MG63 (cell line): Measurements from ENCODE around the gene HNRNPUL1. TPM values are rescaled to one million over a fixed set of nuclear protein-coding genes. Genes with fewer than 3 reads are reported as not detected.

ENCODE experiments used
- DNase-seq: peaks from one replicate; pipeline ENCODE4 v3.0.0-alpha.2; 2020
- H3K27me3 ChIP-seq: fragments of 250-450 bp; sonication (Bioruptor Pico); 2 replicates; pipeline ENCODE4 v1.5.1; 2020; ENCODE audit warnings: mild to moderate bottlenecking, moderate library complexity
- H3K36me3 ChIP-seq: fragments of 250-450 bp; sonication (Bioruptor Pico); 2 replicates; pipeline ENCODE4 v1.5.1; 2020; ENCODE audit warnings: mild to moderate bottlenecking, moderate library complexity
- H3K4me3 ChIP-seq: fragments of 250-450 bp; sonication (Bioruptor Pico); 2 replicates; pipeline ENCODE4 v1.5.1; 2020; ENCODE audit warnings: mild to moderate bottlenecking, moderate library complexity
- H3K9me3 ChIP-seq: fragments of 250-450 bp; sonication (Bioruptor Pico); 2 replicates; pipeline ENCODE4 v1.5.1; 2020; ENCODE audit warnings: mild to moderate bottlenecking, moderate library complexity
- total RNA-seq: library from RNA; depleted of rRNA; stranded (reverse); fragments of >200 nt; shearing (Covaris generic); gene quantifications from 2 replicates; pipeline ENCODE4 v1.2.3, GENCODE V29; 2014; ENCODE audit warnings: low replicate concordance

The HNRNPUL1 gene
- total RNA-seq, 1 experiment from 2014 or later, result 151 TPM

DNA sequence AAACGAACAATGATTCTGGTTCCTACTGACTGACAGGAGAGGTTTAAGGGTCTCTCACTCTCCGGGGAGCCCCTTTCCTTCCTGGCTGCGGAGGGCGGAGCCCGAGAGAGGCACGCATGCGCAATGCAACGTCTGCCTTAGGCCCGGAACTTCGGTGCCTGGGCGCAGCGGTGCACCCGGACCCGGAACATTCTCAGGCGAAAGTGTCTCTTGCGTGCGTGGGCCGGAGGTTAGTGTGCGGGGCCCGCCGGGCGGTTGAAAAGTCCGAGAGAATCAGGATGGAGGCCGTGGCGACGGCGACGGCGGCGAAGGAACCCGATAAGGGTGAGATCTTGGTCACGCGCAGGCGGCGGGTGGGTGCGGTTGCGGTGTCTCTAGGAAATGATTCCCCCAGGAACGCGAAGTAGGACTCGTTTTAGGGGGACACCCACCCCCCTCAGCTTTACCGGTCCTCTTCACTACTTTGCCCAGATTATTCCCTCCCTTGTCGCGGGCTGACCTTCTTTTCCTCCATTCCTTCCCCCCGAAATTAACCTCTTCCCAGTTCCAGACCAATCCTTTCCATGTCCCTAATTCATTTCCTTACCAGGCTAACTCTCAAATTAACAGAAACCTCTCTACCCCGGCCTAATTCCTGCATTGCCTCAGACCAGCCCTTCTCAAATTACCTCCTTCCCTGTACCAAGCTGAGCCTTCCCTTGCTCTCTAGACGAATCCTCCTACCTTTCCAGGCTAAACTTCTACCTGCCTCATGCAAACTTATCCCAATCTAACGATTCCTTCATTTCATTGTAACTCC lies 46.1 kb downstream of the HNRNPUL1 start, which contains the start of gene CCDC97:
Gene CCDC97 (plus strand): TSS at position 140 of the 799 bp plus-strand sequence. CDS start 139 bp downstream, at position 279.
- peak; percentile 86 for DNase-seq
- peaks cover 66% of the 10 kb centered on the region for H3K36me3 ChIP-seq
- H3K9me3 ChIP-seq, result no peaks in the 10 kb centered on the region

DNA sequence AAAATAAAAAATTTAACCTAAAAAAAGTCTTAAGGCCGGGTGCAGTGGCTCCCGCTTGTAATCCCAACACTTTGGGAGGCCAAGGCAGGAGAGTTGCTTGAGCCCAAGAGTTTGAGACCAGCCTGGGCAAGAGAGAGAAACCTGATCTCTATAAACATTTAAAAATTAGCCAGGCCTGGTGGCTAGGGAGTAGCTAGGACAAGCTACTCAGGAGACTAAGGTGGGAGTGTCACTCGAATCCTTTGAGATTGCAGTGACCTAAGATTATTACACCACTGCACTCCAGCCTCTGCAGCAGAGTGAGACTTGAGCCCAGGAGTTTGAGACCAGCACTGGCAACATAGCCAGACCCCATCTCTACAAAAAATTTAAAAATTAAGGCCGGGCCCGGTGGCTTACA lies 46.9 kb downstream of the HNRNPUL1 start:
- Histone ChIP-seq H3K4me3 (peak overlapping the region; percentile 91), H3K36me3 (peaks cover 65% of the 10 kb centered on the region), H3K27me3 (no peaks in the 10 kb centered on the region), H3K9me3 (no peaks in the 10 kb centered on the region)
- no peak for DNase-seq

More for the DNA sequence above, 46.1 kb downstream of the HNRNPUL1 start, which contains the start of gene CCDC97:
- Histone ChIP-seq H3K4me3 (peak within 1 kb of the TSS; percentile 91), H3K27me3 (no peaks in the 10 kb centered on the region)

DNA sequence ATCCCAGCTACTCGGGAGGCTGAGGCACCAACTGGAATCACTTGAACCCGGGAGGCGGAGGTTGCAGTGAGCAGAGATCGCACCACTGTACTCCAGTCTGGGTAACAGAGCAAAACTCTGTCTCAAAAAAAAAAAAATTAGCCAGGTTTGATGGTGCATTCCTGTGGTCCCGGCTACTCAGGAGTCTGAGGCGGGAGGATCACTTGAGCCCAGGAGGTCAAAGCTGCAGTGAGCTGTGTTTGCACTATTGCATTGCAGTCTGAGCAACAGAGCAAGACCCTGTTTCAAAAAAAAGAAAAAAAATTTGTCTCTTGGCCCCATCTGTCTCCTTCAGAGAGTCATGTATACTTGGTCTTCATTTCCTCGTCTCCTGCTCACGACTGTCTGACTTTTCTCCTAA lies 47.4 kb downstream of the HNRNPUL1 start:
- H3K36me3 ChIP-seq, result peaks cover 65% of the 10 kb centered on the region

DNA sequence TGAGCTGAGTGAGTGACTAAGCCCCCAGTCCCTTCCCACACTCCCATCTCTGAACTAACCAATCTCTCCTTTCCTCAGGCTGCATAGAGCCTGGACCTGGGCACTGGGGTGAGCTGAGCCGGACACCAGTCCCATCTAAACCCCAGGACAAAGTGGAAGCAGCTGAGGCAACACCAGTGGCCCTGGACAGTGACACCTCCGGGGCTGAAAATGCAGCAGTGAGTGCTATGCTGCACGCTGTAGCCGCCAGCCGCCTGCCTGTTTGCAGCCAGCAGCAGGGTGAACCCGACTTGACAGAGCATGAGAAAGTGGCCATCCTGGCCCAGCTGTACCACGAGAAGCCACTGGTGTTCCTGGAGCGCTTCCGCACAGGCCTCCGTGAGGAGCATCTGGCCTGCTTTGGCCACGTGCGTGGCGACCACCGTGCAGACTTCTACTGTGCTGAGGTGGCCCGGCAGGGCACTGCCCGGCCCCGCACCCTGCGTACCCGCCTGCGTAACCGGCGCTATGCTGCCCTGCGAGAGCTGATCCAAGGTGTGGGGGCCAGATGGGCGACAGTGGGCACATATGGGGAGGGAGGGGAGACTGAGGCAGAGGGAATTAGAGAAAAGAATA lies 52.2 kb downstream of the HNRNPUL1 start:
- H3K36me3 ChIP-seq, result peaks cover 86% of the 10 kb centered on the region
- no peaks in the 10 kb centered on the region for H3K9me3 ChIP-seq
- H3K4me3 ChIP-seq, result no peak overlapping the region
- H3K27me3 ChIP-seq, result no peaks in the 10 kb centered on the region
- no peak for DNase-seq

More for the DNA sequence above, 47.4 kb downstream of the HNRNPUL1 start:
- Histone ChIP-seq H3K9me3 (no peaks in the 10 kb centered on the region), H3K27me3 (no peaks in the 10 kb centered on the region), H3K4me3 (peak overlapping the region; percentile 91)
- no peak for DNase-seq

DNA sequence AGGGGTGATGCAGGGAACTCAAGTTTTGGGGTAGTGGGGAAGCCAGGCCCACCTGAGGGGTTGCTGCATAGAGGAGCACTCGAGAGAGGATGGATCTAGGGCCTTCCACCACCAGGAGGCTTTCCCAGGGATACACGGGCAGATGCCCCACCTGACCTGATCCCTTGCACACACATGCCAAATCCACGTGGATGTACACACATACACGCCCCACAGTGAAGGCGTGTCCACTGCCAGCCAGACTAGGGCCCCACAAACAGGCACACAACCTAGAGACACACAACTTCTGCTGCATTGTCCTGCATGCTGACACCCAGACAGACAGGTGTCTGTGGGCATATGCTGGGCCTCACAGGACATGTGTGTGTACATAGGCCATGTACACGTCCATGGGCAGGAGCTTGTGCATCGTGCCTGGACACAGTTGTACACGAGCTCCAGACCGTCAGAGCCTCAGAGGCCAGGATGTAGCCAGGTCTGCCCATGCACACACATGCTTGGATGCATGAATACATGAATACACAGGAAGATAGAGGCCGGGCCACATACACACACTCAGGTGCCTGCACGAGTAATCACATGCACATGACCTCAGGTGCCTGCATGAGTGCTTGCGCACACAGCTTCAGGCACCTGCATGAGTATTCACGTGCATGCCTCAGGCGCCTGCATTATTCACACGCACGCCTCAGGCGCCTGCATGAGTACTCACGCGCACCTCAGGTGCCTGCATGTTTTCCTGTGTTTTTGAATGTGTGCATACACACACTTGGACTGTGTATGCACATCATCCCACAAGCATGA lies 54.7 kb downstream of the HNRNPUL1 start:
- Histone ChIP-seq H3K9me3 (no peaks in the 10 kb centered on the region), H3K27me3 (no peaks in the 10 kb centered on the region), H3K4me3 (no peak overlapping the region), H3K36me3 (peaks cover 87% of the 10 kb centered on the region)
- no peak for DNase-seq

DNA sequence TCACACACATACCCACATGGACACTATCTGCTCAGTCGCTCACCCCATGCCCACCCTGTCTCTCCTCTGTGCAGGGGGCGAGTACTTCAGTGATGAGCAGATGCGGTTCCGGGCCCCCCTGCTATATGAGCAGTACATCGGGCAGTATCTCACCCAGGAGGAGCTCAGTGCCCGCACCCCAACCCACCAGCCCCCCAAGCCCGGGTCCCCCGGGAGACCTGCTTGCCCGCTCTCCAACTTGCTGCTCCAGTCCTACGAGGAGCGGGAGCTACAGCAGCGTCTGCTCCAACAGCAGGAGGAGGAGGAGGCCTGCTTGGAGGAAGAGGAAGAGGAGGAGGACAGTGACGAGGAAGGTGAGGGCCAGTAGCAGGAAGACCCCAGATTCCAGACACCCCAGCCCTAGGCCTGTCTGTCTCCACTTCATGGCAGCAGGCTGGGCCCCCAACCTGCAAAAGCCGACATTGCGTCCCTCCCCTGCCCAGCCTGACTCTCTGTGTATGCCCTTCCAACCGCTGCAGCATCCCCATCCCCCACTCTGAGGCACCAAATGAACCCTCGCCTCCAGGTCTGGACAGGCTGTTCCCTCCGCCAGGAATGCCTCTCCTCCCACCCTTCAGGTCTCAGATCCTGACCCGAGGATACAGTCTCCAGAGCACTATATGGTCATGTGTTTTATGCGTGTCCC lies 55.5 kb downstream of the HNRNPUL1 start:
- peaks cover 87% of the 10 kb centered on the region for H3K36me3 ChIP-seq
- no peaks in the 10 kb centered on the region for H3K9me3 ChIP-seq
- no peaks in the 10 kb centered on the region for H3K27me3 ChIP-seq
- H3K4me3 ChIP-seq, result no peak overlapping the region
- DNase-seq, result no peak

DNA sequence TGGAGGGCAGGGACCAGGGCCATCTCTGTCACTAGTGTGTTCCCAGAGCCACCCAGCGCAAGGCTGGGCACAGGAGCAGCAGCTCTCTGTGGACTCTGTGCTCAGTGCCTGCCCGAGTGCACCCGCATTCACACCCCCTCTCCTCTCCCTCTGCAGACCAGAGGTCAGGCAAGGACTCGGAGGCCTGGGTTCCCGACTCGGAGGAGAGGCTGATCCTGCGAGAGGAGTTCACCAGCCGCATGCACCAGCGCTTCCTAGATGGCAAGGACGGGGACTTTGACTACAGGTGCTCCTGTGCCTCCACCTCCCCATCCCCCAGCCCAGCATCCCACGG lies 56.0 kb downstream of the HNRNPUL1 start:
- no peaks in the 10 kb centered on the region for H3K27me3 ChIP-seq
- peaks cover 86% of the 10 kb centered on the region for H3K36me3 ChIP-seq
- H3K9me3 ChIP-seq, result no peaks in the 10 kb centered on the region
- no peak overlapping the region for H3K4me3 ChIP-seq
- no peak for DNase-seq

DNA sequence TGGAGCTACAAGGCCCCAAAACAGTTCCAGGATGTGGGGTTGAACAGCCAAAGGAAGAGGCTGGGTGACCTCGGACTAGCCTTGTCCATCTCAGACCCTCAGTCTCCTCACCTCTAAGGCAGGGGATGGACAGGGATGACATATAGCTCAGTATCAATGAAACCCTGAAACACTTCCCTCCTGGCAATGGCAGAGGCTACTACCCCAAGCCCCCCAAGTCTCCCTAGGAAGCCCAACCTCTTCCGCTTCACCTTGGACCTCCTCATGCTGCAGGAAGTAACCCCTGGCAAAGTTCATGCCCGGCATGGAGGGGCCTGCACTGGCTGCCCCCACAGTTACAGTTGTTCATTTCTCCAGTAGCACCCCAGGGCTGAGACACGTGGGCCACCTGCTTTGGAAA lies 56.4 kb downstream of the HNRNPUL1 start:
- H3K4me3 ChIP-seq, result no peak overlapping the region
- no peaks in the 10 kb centered on the region for H3K27me3 ChIP-seq
- no peaks in the 10 kb centered on the region for H3K9me3 ChIP-seq
- DNase-seq, result no peak
- peaks cover 85% of the 10 kb centered on the region for H3K36me3 ChIP-seq

DNA sequence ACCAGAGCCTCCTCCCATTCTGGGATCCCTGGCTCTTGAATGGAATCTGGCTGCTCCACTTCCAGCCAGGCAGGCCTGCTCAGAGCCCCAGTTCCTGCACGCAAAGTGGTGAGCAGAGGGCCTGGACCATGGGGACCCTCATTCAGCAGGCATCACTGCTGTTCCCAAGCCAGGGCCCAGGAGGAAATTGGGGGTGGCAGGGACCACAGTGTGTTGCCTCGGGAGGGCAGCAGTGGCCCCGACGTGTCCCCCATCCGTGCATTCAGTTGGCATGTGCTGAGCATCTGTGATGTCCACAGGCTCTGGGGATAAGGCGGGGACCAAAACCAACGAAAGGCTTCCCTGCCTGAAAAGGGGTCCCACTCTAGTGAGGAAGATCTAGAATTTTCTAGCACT lies 57.0 kb downstream of the HNRNPUL1 start:
- Histone ChIP-seq H3K27me3 (no peaks in the 10 kb centered on the region), H3K9me3 (no peaks in the 10 kb centered on the region), H3K4me3 (no peak overlapping the region), H3K36me3 (peaks cover 85% of the 10 kb centered on the region)
- no peak for DNase-seq

DNA sequence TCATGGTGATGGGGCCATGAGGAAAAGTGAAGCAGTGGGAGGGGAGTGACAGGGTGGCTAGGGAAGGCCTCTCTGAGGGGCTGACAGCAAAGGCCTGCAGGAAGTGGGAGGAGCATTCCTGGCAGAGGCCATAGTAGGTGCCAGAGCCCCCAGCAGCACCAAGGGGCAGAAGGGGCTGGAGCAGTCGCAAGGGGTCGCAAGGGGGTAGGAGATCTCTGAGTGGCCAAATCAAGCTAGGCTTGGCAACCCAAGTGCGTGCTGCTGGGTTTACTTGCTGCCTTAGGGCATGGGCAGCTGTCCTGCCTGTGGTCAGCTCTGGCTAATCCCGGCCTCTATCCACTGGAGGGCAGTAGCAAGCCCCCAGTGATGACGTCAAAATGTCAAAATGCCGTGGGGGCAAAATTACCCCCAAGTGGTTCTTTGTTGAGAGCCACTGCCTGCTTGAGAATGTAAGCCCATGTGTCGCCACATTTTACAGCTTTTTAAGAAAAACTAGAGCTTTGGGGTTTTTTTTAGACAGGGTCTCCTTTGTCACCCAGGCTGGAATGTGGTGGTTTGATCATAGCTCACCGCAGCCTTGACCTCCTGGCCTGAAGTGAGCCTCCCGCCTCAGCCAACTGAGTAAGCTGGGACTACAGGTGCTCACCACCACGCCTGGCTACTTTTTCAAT lies 57.6 kb downstream of the HNRNPUL1 start:
- Histone ChIP-seq H3K27me3 (no peaks in the 10 kb centered on the region), H3K4me3 (no peak overlapping the region), H3K36me3 (peaks cover 85% of the 10 kb centered on the region), H3K9me3 (no peaks in the 10 kb centered on the region)
- peak; percentile 63 for DNase-seq

DNA sequence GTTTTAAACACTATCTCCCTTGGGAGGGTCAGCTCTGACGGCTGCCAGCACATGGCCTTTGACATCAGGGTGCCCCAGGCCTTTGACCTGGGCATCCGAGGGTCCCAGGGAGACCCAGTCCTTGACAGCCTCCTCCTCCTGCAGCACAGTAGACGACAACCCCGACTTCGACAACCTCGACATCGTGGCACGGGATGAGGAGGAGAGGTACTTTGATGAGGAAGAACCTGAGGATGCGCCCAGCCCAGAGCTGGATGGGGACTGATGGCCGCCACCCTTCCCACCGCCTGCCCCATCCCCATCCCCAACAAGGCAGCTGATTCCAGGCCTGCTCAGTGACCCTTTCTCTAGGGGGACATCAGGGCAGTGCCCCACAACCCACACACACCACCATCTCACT lies 58.3 kb downstream of the HNRNPUL1 start:
- H3K4me3 ChIP-seq, result no peak overlapping the region

DNA sequence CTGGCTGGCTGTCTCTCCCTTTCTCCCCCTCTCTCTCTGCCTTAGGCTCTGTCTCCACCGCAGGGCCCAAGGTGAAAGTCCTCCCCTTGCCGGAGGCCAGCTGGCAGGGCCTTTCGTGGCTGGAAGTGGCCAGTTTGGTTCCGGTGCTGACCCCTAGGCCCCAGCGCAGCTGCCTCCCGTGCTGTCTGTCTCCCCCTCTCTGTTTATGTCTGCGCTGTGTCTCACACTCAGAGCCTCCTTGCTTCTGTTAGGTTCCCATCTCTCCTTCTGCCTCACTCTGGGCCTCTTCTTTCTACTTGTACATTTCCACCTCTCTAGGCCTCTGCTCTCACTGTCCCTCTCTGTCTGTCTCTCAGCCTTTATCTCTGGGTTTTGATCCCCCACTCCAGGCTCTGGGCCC lies 58.9 kb downstream of the HNRNPUL1 start:
- no peak overlapping the region for H3K4me3 ChIP-seq
- H3K36me3 ChIP-seq, result peaks cover 81% of the 10 kb centered on the region
- no peaks in the 10 kb centered on the region for H3K27me3 ChIP-seq
- H3K9me3 ChIP-seq, result no peaks in the 10 kb centered on the region
- DNase-seq, result peak; percentile 58

More for the DNA sequence above, 58.3 kb downstream of the HNRNPUL1 start:
- no peaks in the 10 kb centered on the region for H3K9me3 ChIP-seq
- peaks cover 80% of the 10 kb centered on the region for H3K36me3 ChIP-seq
- DNase-seq, result no peak
- H3K27me3 ChIP-seq, result no peaks in the 10 kb centered on the region

DNA sequence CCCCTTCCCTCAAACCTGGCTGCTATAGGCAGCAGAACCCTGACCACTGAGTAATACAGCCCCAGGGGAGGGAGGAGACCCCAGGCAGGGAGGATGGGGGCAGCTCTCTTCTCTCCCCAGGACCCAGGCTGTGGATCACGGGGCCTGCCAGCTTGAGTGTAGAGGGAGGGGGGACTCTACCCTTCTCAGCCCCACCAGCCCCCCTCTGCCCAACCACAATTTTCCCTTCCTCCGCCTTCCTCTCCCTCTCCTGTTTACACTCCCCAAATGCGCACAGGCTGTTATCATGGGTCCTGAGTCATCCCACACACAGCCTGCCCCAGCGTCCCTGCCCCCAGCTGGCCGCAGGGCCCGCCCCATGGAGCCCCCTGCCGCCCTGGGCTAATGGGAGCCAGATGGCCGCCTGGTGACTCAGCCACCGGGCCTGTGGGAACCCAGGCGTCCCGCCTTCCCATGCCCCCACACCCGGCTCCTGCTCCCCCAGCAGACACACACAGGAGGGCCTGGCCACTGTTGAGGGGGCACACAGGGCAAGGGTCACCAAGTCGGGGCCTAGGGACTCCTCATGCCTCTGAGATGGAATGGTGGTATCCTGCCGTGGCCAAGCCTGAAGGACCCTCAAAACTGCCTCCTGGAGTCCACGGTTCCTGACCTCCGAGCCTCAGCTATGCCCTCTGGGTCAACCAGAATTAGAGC lies 59.4 kb downstream of the HNRNPUL1 start:
- Histone ChIP-seq H3K4me3 (no peak overlapping the region), H3K9me3 (no peaks in the 10 kb centered on the region), H3K36me3 (peaks cover 81% of the 10 kb centered on the region), H3K27me3 (no peaks in the 10 kb centered on the region)
- DNase-seq, result peak; percentile 96

DNA sequence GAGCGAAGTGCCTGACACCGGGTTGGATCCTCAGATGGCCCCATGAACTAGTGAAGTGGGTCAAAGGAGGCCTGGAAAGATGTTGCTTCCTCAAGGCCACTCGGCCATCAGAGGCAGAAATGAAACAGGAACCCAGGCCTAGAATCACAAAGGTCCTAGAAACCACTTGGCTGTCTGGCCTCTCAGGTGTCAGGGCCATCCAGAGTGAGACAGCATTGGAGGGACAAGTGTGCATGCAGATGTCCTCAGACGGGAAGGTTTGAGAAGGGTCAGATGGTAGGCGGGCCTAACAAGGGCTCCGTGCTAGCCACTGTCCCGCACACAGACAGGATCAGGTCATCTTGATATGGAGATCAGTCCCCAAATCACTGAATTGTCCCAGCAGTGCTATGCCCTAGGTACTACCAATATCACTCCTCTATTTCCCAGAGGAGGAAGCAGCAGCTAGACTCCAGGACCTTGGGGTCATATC lies 60.1 kb downstream of the HNRNPUL1 start:
- Histone ChIP-seq H3K9me3 (no peaks in the 10 kb centered on the region), H3K36me3 (peaks cover 81% of the 10 kb centered on the region), H3K4me3 (no peak overlapping the region), H3K27me3 (no peaks in the 10 kb centered on the region)
- DNase-seq, result no peak

DNA sequence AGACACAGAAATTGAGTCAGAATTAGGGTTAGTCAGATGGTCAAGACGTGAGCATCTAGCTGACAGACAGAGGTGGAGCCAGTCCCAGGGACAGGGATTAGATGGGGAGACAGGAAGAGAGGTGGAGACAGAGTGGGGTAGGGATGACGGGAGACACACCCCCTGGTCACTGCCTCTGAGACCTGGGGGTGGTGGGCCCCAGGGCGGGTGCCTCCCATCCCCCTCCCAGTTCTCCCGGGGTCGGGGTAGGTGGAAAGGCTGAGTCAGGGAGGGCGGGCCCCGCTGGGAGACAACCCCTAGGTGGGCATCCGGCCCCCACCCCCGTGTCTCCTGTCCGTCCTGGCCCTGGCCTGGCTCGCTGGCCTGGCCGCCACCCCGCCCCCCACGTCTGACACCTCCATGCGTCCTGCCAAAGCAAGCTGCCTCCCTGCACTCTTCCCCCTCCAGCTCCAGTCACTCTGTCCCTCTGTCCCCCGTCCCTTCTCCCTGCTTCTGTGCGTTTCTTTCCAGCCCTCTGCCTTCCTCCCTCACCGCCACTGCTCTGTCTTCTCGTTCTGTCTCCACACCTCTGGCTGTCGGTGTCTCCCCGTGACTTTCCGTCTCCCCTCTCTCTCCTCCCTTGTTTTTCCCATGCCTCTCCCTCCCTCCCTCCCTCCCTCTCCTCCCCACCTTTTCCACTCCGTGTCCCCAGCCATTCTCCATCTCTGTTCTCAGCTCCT lies 60.9 kb downstream of the HNRNPUL1 start:
- DNase-seq, result peak; percentile 77
- Histone ChIP-seq H3K36me3 (peaks cover 80% of the 10 kb centered on the region), H3K9me3 (no peaks in the 10 kb centered on the region), H3K27me3 (no peaks in the 10 kb centered on the region), H3K4me3 (no peak overlapping the region)
